ENCODE data around the gene IGSF1.

IGSF1 gene

GRCh38 chrX:131298036-131298435, 8.9 kb upstream of the IGSF1 start:
- POLR2A ChIA-PET, result no interaction called here
- TF ChIP-seq CTCF (IDR thresholded peaks at IDR 0.05; ENCODE audit: control extremely low read depth, extremely low read depth, low read depth, missing control alignments), result no peak
- CTCF ChIA-PET, result no interaction called here
- no peak for DNase-seq (ENCODE audit: extremely low spot score)

GRCh38 chrX:131289527-131289926, 421 bp upstream of the IGSF1 start:
- TF ChIP-seq CTCF (IDR thresholded peaks at IDR 0.05; ENCODE audit: control extremely low read depth, extremely low read depth, low read depth, missing control alignments), result no peak
- ChIA-PET CTCF (no interaction called here), POLR2A (no interaction called here)
- no peak for DNase-seq (ENCODE audit: extremely low spot score)

GRCh38 chrX:131288188-131288587, 918 bp downstream of the IGSF1 start:
- DNase-seq (ENCODE audit: extremely low spot score), result no peak
- CTCF ChIA-PET, result no interaction called here
- TF ChIP-seq CTCF (IDR thresholded peaks at IDR 0.05; ENCODE audit: control extremely low read depth, extremely low read depth, low read depth, missing control alignments), result no peak
- POLR2A ChIA-PET, result no interaction called here

GRCh38 chrX:131287560-131288179, 1.4 kb downstream of the IGSF1 start:
- ChIA-PET CTCF (no interaction called here), POLR2A (no interaction called here)
- TF ChIP-seq CTCF (IDR thresholded peaks at IDR 0.05; ENCODE audit: control extremely low read depth, extremely low read depth, low read depth, missing control alignments), result no peak
- no peak for DNase-seq (ENCODE audit: extremely low spot score)

- no peak for DNase-seq (ENCODE audit: extremely low spot score)
- no peak for TF ChIP-seq CTCF (IDR thresholded peaks at IDR 0.05; ENCODE audit: control extremely low read depth, extremely low read depth, low read depth, missing control alignments)
- ChIA-PET POLR2A (no interaction called here), CTCF (no interaction called here)
Observed at GRCh38 chrX:131279617-131280016, 9.5 kb downstream of the IGSF1 start.

GRCh38 chrX:131279197-131279596, 9.9 kb downstream of the IGSF1 start:
- TF ChIP-seq CTCF (IDR thresholded peaks at IDR 0.05; ENCODE audit: control extremely low read depth, extremely low read depth, low read depth, missing control alignments), result no peak
- CTCF ChIA-PET, result no interaction called here
- no peak for DNase-seq (ENCODE audit: extremely low spot score)
- POLR2A ChIA-PET, result no interaction called here

All from GM10248 (cell line).